Activated CD8-positive, alpha-beta memory T cell treated with anti-CD3 and anti-CD28 coated beads for 1 hour (primary cell): ENCODE measurements around the gene RFX8.
"Not testable (repeated sequence)": the region's sequence is repeated elsewhere in the genome, so short reads cannot be mapped to it uniquely, and the experiment has no call there.

Experiments used
- DNase-seq, 2 donors: peaks; one replicate each; pipeline ENCODE4 v3.0.0-alpha.2; 2020; ENCODE audit warnings: low read depth in 1 of 2; ENCODE audit errors: extremely low read depth in 1 of 2

RFX8 gene

GRCh38 chr2:101442042-101442666 is 32.8 kb downstream of the RFX8 start:
- no peak for DNase-seq

DNA sequence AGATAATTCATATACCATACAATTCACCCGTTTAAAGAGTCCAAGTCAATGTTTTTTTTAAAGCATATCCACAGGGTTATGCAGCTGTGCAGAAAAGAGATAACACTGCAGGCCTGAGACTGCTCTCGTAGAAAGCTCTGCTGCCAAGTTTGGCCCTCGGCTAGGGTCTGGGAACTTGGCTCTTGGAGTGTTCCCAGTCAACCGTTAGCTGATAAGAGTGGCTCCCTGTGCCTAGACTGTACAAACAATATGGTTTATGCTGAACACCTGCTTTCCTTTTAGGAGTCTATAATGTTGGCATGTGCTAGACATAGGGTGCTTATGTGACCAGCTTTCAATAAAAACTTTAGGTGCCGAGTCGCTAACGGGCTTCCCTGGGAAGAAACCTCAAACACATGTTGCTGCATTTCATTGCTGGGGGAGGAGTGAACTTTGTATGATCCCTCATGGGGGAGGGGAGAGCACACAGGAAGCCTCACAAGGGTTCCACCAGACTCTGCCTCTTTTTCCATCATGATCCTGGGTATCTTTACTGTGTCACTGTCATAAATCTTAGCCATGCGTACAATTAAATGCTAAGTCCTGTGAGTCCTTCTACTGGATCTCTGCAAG is 34.7 kb downstream of the RFX8 start:
- DNase-seq, result no peak

- no peak for DNase-seq
Observed at GRCh38 chr2:101439716-101440115, 35.2 kb downstream of the RFX8 start.

DNA sequence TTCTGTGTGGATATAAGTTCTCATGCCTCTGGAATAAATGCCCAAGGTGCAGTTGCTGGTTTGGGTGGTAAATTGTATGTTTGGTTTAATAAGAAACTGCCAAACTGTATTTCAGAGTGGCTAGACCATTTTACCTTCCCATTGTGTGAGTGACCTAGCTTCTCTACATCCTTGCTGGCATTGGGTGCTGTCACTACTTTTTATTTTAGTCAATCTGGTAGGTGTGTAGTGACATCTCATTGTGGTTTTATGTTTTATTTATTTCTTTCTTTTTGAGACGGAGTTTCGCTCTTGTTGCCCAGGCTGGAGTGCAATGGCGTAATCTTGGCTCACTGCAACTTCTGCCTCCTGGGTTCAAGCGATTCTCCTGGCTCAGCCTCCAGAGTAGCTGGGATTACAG is 36.4 kb downstream of the RFX8 start:
- not testable (repeated sequence) for DNase-seq

- DNase-seq, result no peak
Observed at GRCh38 chr2:101435001-101435862, 39.7 kb downstream of the RFX8 start.

DNA sequence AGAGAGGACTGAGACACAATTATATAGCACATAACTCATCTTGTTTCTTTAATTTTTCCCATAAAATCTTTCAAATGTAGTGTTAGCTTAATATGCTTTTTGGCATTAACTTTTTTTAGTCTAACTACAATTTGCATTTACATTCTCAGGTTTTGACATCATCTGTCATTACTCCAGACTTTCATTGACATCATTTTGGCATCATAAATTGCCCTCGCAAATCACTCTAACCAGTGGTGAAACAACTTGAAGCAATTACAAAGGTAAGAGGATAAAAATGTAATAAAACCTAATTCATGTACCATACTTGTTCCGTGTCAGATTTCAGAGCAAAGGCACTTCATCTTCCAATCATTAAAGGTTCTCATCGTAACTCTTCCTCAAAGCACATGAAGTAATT is 41.4 kb downstream of the RFX8 start:
- DNase-seq, result no peak

DNA sequence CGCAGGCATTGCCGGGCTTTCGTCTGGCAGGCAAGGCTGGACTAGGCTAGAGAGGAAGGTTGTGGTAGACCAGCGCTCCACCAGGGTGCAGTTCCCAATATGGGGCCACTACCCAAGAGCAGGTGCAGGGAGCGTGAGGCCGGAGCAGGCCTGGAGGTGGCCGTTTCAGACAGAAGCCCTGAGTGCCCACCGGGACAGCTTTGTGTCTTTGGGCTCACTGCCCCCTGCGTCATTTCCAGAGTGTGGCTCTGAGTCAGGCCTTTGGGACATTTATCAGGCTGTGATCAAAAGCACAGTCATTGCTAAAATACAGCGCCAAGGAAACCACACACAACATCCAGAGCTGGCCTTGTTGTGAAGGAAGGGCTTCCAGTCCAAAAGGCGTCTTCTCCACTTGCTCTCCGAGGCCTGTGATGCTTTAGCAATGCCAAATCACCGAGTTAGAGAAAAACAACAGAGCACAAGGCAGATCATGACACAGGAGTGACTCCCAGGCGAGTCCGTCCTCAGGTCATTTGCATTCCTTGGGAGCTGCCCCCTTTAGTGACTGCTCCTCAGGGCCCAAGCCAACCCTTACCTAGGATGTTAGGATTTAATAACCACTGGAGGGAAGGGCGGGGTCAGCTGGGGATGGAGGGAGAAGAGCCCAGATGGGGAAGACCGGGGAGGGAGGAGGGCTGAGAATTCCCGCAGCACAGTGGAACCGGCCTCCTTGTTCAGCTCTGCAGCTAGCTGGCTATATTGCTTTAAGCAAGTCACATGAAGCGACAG is 42.3 kb downstream of the RFX8 start:
- no peak for DNase-seq

DNA sequence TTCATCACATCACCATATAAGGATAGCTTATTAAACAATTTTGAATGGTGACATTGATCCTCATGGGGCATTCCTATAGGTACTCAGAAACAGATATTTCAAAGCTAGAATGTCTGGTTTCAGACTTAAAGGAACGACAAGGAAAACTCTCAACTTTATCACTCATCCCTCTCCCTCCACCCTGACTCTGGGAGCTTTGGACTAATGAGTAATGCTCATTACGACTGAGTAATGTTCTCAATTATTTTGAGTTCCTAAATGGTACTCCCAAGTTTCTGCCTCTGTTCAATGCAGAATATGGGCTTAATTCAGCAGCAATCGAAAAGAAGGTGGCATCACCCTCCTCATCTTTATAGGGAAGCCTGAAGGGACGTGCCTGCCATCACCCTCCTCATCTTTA is 43.4 kb downstream of the RFX8 start:
- no peak for DNase-seq

DNA sequence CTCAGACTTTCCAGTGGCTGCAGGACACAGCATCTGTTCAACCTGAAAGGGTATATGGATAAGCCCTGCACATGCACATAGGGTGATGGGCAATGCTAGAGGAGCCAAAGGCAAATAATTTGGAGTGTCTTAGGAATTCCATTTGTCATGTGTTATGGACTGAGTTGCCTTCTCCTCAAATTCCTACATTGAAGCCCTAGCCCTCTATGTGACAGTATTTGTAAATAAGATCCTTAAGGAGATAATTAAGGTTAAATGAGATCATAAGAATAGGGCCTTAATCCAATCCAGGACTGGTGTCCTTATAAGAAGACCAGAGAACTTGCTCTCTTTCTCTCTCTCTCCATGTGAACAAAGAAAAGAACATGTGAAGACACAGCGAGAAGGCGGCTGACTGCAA is 44.8 kb downstream of the RFX8 start:
- no peak for DNase-seq

GRCh38 chr2:101429453-101429852 is 45.5 kb downstream of the RFX8 start:
- DNase-seq, result no peak

DNA sequence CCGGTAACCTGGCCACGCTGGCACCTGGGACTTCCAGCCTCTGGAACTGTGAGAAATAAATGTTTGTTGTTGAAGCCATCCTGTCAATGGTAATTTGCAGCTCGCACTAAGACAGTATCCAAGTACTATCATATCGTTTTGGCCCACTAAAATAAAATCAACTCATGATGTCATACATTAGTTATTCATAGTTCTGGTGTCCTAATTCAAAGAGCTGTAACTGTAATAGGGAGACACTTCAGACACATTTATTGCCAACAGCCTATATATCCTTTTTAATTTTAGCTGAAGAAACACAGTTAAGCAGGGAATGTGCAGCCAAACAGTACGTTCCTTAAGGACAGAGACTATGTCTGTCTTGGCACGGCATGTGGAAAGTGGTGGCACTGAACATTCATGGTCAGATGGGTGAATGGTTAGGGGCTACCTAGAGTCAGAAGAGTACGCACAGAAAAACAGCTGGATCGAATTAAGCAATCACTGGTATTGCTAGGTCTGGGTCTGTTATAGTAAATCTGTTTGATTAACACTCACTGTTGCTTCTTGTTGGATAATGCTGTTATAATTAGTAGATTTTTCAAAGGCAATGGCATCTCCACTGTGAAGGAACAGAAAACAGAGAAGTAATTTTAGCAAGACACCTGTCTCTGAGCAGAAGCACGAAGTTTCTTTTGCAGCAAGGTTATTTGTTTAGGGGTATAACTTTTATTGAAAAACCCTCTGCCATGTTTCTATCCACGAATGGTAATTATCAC is 46.3 kb downstream of the RFX8 start:
- no peak for DNase-seq

DNA sequence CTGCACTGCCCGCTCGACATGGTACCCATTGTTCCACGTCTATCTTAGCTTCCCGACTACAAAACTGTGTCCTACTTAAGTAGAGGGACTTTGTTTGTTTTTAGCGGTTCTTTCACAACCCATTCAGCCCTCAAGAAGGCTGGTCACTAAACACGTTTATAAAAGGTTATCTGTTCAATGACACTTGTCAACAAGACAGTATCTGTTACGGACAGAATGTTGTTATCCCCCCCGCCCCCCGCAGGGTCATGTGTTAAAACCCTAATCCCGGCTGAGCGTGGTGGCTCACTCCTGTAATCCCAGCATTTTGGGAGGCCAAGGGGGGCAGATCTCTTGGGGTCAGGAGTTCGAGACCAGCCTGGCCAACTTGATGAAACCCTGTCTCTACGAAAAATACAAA is 47.2 kb downstream of the RFX8 start:
- no peak for DNase-seq

DNA sequence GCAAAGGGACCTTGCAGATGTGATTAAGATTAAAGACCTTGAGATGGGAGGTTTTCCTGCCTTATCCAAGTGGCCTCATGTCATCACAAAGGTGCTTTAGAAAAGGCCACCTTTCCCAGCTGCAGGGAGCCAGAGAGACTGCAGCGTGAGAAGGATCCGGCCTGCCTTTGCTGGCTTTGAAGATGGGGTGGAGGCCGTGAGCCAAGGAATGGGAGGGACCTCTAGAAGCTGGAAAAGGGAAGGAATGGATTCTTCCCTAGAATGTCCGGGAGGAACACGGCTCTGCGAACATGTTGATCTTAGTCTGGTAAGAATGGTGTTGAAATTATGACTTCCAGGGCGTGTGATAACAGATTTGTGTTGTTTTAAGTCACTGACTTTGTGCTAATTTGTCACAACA is 47.7 kb downstream of the RFX8 start:
- no peak for DNase-seq

DNA sequence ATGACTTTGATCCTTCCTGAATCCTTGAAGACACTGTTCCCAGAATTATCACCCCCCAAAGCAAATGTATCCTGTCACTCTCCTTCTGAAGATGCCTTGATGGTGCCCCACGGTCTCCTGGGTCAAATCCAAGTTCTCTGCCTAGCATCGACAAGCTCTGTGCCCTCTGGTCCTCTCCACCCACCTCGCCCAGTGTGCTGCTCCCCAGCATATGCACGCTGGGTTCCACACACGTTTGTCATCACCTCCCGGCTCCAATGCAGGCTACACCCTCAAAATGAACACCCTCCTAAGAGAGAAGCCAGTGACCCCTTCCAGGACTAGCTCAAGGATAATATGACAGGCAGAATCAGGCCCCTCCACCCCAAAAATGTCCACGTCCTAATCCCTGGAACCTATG is 48.1 kb downstream of the RFX8 start:
- DNase-seq, result no peak

DNA sequence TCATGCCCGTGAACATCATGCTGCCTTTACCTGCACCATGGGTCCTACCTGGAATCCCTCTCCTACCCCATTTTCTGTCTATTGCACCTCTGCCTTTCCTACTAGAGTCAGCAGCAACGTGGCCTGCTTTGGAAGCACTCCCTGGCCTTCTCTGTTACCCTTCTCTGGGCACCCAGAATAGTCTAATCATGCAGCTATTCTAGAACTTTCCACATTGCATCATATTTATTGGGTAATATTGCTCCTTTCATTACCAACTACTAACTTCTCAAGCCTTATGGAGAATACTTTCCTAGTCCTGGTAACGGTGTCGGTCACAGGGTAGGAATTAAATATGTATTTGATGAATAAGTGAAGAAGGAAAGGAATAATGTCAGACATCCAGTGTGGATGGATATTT is 54.3 kb downstream of the RFX8 start:
- no peak for DNase-seq

DNA sequence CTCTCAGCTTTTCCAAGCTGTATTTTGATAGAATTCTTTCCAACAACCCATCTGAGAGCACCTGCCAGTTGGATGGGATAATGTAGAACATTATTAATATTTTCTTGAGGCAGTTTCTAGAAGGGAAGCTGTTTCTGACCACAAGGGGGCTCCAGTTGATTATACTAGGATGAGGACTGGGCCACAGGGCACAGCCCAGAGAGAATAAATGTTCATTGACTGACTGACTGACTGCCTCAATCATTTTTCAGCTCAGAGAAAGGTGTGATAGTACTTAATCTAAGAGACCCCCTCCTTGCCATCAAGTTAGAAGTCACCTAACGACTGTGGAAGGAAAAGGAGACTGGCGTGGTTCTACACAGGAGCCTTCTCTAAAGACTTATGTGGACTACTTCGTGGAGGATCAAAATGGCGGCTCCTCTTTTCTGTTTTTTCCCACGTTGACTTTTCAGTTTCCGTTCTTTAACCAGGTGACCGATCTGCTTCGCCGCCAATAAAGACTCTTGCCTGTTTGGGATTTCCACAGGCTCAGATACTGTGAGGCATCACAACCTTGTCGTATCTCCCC is 55.7 kb downstream of the RFX8 start:
- DNase-seq, result peak; percentile 19 to 28

DNA sequence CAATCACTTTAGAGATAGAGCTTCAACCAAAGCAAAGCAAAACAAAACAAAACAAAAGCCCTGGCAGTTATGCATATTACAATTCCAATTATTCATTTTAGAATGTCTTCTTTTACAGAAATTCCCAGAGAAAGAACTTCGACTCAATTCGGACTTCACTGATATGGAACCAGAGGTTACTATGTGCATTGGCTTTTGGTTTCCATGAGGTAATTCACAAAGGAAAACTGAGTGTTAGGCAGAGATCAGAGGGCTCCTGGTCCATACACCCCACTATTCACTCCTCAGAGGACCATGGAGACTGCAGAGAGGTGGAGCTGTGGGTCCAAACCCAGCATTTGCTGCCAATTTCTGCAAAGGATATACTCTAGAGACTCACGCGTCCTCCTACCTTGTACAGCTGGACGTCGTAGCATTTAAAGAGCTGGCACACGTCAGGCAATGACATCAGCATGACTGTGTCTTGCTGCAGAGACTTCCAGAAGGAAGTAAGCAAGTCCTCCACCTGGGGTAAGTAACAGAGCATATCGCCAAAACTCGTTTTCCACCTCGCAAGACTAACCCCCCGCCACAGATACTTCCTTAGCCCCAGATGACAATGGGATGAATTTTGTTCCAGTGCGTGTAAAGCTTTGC is 56.3 kb downstream of the RFX8 start:
- no peak for DNase-seq

DNA sequence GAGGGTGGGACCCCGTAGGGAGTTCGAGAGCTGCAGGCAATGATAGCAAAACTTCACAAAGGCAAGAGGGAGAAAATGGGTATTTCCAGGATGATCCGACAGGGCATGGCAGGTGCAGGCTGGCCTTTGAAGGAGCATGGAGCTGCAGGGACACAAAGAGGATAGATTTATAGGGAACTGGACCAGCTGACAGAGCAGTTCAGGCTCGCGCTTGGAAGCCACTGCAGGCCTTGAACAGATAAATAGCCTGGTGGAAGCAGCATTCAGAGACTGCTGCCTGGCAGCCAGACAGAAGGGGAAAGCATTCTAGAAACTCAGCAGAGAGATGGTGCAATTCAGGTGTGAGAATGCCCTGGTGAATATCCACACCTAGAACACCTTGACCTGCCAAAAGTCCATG is 58.3 kb downstream of the RFX8 start:
- DNase-seq, result no peak

DNA sequence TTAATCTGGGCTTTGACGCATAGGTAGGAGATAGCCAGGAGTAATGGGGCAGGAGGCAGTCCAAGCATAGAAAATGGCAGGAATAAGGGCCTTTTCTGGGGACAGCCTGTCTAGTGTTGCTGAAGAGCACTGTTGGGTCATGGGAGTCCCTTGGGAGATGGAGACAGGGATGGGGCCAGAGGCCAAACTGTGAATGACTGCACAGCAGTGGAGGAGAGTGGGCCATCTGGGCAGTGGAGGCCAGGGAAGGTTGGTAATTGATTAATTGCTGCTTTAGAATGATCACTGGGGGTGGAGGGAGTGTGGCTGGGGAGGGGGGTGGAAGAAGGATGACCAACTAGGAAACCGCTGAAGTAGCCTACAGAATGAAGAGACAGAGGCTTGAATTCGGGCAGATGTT is 59.0 kb downstream of the RFX8 start:
- no peak for DNase-seq

- no peak for DNase-seq
Observed at GRCh38 chr2:101415220-101415619, 59.7 kb downstream of the RFX8 start.
